GM12878 (cell line): ENCODE data around the gene TMEM79. TPM values are rescaled to one million over a fixed set of nuclear protein-coding genes. Genes with fewer than 3 reads are reported as not detected.

ENCODE experiments used
- ATAC-seq: fragments of 200-7000 bp; cut with Tn5 transposase; 3 replicates; pipeline ENCODE4 v1.9.1; 2020; ENCODE audit warnings: mild to moderate bottlenecking, moderate library complexity
- BruUV-seq: library from RNA; stranded (reverse); fragments of 400-500 nt; replicated peaks from 2 replicates; lab custom pipeline; 2021; lab: Mats Ljungman, UMichigan
- CTCF ChIA-PET: fragments of 300-600 bp; sonication (Branson Sonifier 250); formaldehyde crosslinking; extraction: SDS; loops from one replicate; lab custom pipeline; 2021; ENCODE audit warnings: inconsistent platforms; lab: Yijun Ruan, JAX
- POLR2A ChIA-PET: fragments of 350-600 bp; formaldehyde crosslinking; extraction: SDS; loops from one replicate; lab custom pipeline; 2021; ENCODE audit warnings: inconsistent platforms; lab: Charles Lee
- RAD21 ChIA-PET: fragments of 300-600 bp; sonication (Branson Sonifier 250); formaldehyde crosslinking; loops from one replicate; lab custom pipeline; 2023; ENCODE audit warnings: antibody characterized with exemption; ENCODE audit not compliant: unreplicated experiment; lab: Charles Lee
- SMC1A ChIA-PET: fragments of 300-600 bp; sonication (Branson Sonifier 250); formaldehyde crosslinking; loops from one replicate; lab custom pipeline; 2023; ENCODE audit not compliant: unreplicated experiment, uncharacterized antibody; lab: Charles Lee
- DNase-seq: peaks from one replicate; pipeline ENCODE4 v3.0.0-alpha.2; 2011; ENCODE audit warnings: low read depth, low spot score
- FAIRE-seq: peaks from 3 replicates; lab custom pipeline; 2011; peaks lifted over from hg19 to GRCh38; lab: Jason Lieb, UNC
- H2AFZ ChIP-seq: 2 replicates; pipeline ENCODE4 v1.6.0; 2011; ENCODE audit warnings: low read depth, low read length, control low read depth; ENCODE audit not compliant: control insufficient read depth
- H3K27ac ChIP-seq: 2 replicates; pipeline ENCODE4 v1.5.1; 2011; ENCODE audit warnings: control low read depth; ENCODE audit not compliant: control insufficient read depth, insufficient read depth
- H3K27me3 ChIP-seq, 2 experiments: replicated peaks in 1 of 2; 2 replicates each; pipeline versions ENCODE4 v1.6.0 to v1.6.1; 2011; ENCODE audit warnings: low read length in 1 of 2; ENCODE audit not compliant: control insufficient read depth in 2 of 2, insufficient read depth in 2 of 2
- H3K36me3 ChIP-seq, 2 experiments: 2 replicates each; pipeline ENCODE4 v1.5.1; 2011; ENCODE audit warnings: low read length in 1 of 2; ENCODE audit not compliant: control insufficient read depth in 2 of 2, insufficient read depth in 2 of 2
- H3K4me1 ChIP-seq: 2 replicates; pipeline ENCODE4 v1.6.1; 2011; ENCODE audit warnings: mild to moderate bottlenecking, low read length, moderate library complexity, mixed read lengths; ENCODE audit not compliant: control insufficient read depth, insufficient read depth
- H3K4me2 ChIP-seq: 2 replicates; pipeline ENCODE4 v1.6.0; 2011; ENCODE audit warnings: control low read depth; ENCODE audit not compliant: control insufficient read depth, insufficient read depth
- H3K4me3 ChIP-seq: fragments of 200-600 bp; sonication (generic); 2 replicates; pipeline ENCODE4 v1.5.1; 2016
- H3K79me2 ChIP-seq: 2 replicates; pipeline ENCODE4 v1.6.0; 2011; ENCODE audit warnings: low read length; ENCODE audit not compliant: control insufficient read depth, insufficient read depth
- H3K9ac ChIP-seq: 2 replicates; pipeline ENCODE4 v1.8.0; 2011; ENCODE audit warnings: low read length, control low read depth, mixed read lengths; ENCODE audit not compliant: control insufficient read depth, insufficient read depth
- H3K9me3 ChIP-seq: replicated peaks from 3 replicates; pipeline ENCODE4 v1.5.1; 2011; ENCODE audit warnings: mild to moderate bottlenecking, low read length; ENCODE audit not compliant: control insufficient read depth, insufficient read depth
- H4K20me1 ChIP-seq: 2 replicates; pipeline ENCODE4 v1.6.0; 2011; ENCODE audit not compliant: control insufficient read depth, insufficient read depth
- BCLAF1 ChIP-seq: fragments of 450-650 bp; IDR thresholded peaks from 2 replicates; pipeline ENCODE4 v1.6.1; 2017; ENCODE audit warnings: antibody characterized with exemption, mild to moderate bottlenecking, moderate library complexity
- CBX3 ChIP-seq: fragments of 200-600 bp; sonication (generic); IDR thresholded peaks from 2 replicates; pipeline ENCODE4 v1.6.1; 2016; ENCODE audit warnings: low read depth, borderline replicate concordance
- CHD1 ChIP-seq: IDR thresholded peaks from 2 replicates; pipeline ENCODE4 v1.6.1; 2012; ENCODE audit warnings: low read depth, low read length, improper control_type of control experiment
- CHD2 ChIP-seq: IDR thresholded peaks from 2 replicates; pipeline ENCODE4 v1.6.1; 2011; ENCODE audit warnings: low read depth, low read length, improper control_type of control experiment, borderline replicate concordance
- CREM ChIP-seq: IDR thresholded peaks from 2 replicates; pipeline ENCODE4 v1.6.1; 2014; ENCODE audit warnings: antibody characterized with exemption, low read depth
- E2F8 ChIP-seq: fragments of 450-650 bp; IDR thresholded peaks from 2 replicates; pipeline ENCODE4 v1.6.1; 2018; ENCODE audit warnings: mild to moderate bottlenecking, low read depth, moderate library complexity; ENCODE audit not compliant: partially characterized antibody
- EP300 ChIP-seq, 2 experiments: fragments of 150-350 bp in 1 of 2; IDR thresholded peaks; 2 replicates each; pipeline ENCODE4 v1.6.1; 2011 to 2012; ENCODE audit warnings: low read depth in 2 of 2, low read length in 2 of 2, borderline replicate concordance in 1 of 2, improper control_type of control experiment in 1 of 2, inconsistent platforms in 1 of 2; ENCODE audit not compliant: control insufficient read depth in 1 of 2
- GATAD2B ChIP-seq: fragments of 450-650 bp; conservative IDR thresholded peaks from 2 replicates; pipeline ENCODE4 v1.6.1; 2017; ENCODE audit warnings: low read depth, mild to moderate bottlenecking, moderate library complexity
- NRF1 ChIP-seq: conservative IDR thresholded peaks from 2 replicates; pipeline ENCODE4 v1.6.1; 2011; ENCODE audit warnings: mild to moderate bottlenecking, low read depth, low read length, improper control_type of control experiment
- PAX8 ChIP-seq: fragments of 450-650 bp; IDR thresholded peaks from 2 replicates; pipeline ENCODE4 v1.6.1; 2017; ENCODE audit warnings: mild to moderate bottlenecking, moderate library complexity
- PKNOX1 ChIP-seq: fragments of 450-650 bp; IDR thresholded peaks from 2 replicates; pipeline ENCODE4 v1.6.1; 2016; ENCODE audit warnings: mild to moderate bottlenecking
- POLR2A ChIP-seq: IDR thresholded peaks from 2 replicates; pipeline ENCODE4 v1.6.1; 2011; ENCODE audit warnings: low read depth, mild to moderate bottlenecking, low read length
- POLR2AphosphoS5 ChIP-seq: IDR thresholded peaks from 2 replicates; pipeline ENCODE4 v1.6.1; 2011; ENCODE audit warnings: mild to moderate bottlenecking, low read length, inconsistent platforms
- RUNX3 ChIP-seq: IDR thresholded peaks from 2 replicates; pipeline ENCODE4 v1.6.1; 2012; ENCODE audit warnings: low read length, inconsistent platforms
- WGBS: methylation state at CpG from one replicate; pipeline ENCODE4 v1.1.6; 2016; ENCODE audit warnings: low lambda C conversion rate; ENCODE audit not compliant: insufficient replicate concordance, insufficient coverage; ENCODE audit errors: missing lambda C conversion rate; 5-methylcytosine and 5-hydroxymethylcytosine counted together
- in situ Hi-C: fragments of 300-500 bp; cut with MboI; formaldehyde crosslinking; loops from 9 replicates; pipeline ENCODE4 v1.14.3; 2018; ENCODE audit warnings: mixed read lengths
- intact Hi-C: fragments of 100-400 bp; cut with micrococcal nuclease; formaldehyde crosslinking; loops from one replicate; pipeline ENCODE4 v1.14.2; 2022; ENCODE audit not compliant: unreplicated experiment
- polyA plus RNA-seq, 11 experiments: library from polyadenylated mRNA; depleted of rRNA in 4 of 11; unstranded in 6 of 11; stranded (reverse) in 5 of 11; fragments of >200 nt; fragmentation: Nextera tagmentation in 4 of 11; fragmentation: Illumina TruSeq in 1 of 11; extraction: Ambion mirVana in 4 of 11; extraction: Trizol in 1 of 11; gene quantifications; 1 replicate in 1 of 11; 2 replicates in 10 of 11; pipeline versions ENCODE4 v1.2.1 to v1.2.3, GENCODE V29; 2011 to 2016; ENCODE audit warnings: inconsistent platforms in 2 of 11, missing spikeins in 2 of 11, low read depth in 1 of 11
- total RNA-seq, 4 experiments: library from RNA; depleted of rRNA in 3 of 4; stranded (reverse); fragments of >200 nt in 3 of 4; fragmentation: Illumina TruSeq in 1 of 4; extraction: Trizol in 1 of 4; gene quantifications; 2 replicates each; pipeline versions ENCODE4 v1.2.1 to v1.2.3, GENCODE V29; 2013 to 2021

Gene TMEM79
- total and polyA plus RNA-seq, 10 of the 15 experiments (the other 5 are each of a cell fraction or from before 2014, with no cell fraction given), result 0.47 to 5.2 (median 3.8) TPM

- no peak for TF ChIP-seq CREM
Observed at GRCh38 chr1:156289857-156290256, 5.7 kb downstream of the TMEM79 start (continued).

- no TSS peak for BruUV-seq
- no peaks in the 10 kb centered on the region for H3K79me2 ChIP-seq
- DNase-seq (no peak), ATAC-seq (peak; percentile 96), FAIRE-seq (no peak)
- no peak overlapping the region for H3K4me2 ChIP-seq
- no peak overlapping the region for H3K27ac ChIP-seq
- no peak overlapping the region for H3K4me3 ChIP-seq
- H3K9me3 ChIP-seq, result no peaks in the 10 kb centered on the region
- no peaks in the 10 kb centered on the region for H3K27me3 ChIP-seq
- peaks cover 4% of the 10 kb centered on the region for H3K4me1 ChIP-seq
- 28% methylated on average over 37 of the region's 37 CpGs for WGBS
- no peaks in the 10 kb centered on the region for H4K20me1 ChIP-seq
- CTCF ChIA-PET, result no interaction called here
- peaks cover under 1 to 1% of the 10 kb centered on the region in 2 experiments; a peak in 2 of 4 replicates for H3K36me3 ChIP-seq
- RAD21 ChIA-PET, result no interaction called here
- intact Hi-C loops (no loop called here), in situ Hi-C loops (no loop called here)
- POLR2A ChIA-PET, result interaction anchor here (3.0 kb wide), 1 partner anchor 8 kb away, joined by 12 read pairs; the partner anchor contains the start of genes SMG5 and TMEM79
- H3K9ac ChIP-seq, result no peak overlapping the region
- H2AFZ ChIP-seq, result no peak overlapping the region
- SMC1A ChIA-PET, result interaction anchor here (1.3 to 3.3 kb wide), 2 partner anchors 8 to 10 kb away, joined by 3 to 10 read pairs; partner anchors contain the start of genes SMG5 and TMEM79
- TF ChIP-seq GATAD2B, result no peak
- TF ChIP-seq CHD1, result no peak
- no peak for TF ChIP-seq RUNX3
- no peak for TF ChIP-seq CHD2
- peak; percentile 19; the same call in 1 of the 2 replicates for TF ChIP-seq POLR2A
- TF ChIP-seq BCLAF1, result no peak
- TF ChIP-seq EP300 (IDR thresholded peaks at IDR 0.05; ENCODE audit: borderline replicate concordance in 1 of 2, control insufficient read depth in 1 of 2, low read depth in 2 of 2, low read length in 2 of 2), result no peak
- peak; percentile 37 for TF ChIP-seq NRF1
- no peak for TF ChIP-seq CREM
- no peak for TF ChIP-seq CBX3
- TF ChIP-seq E2F8, result no peak
- TF ChIP-seq POLR2AphosphoS5, result no peak
- no peak for TF ChIP-seq PAX8
- peak; percentile 16; the same call in 1 of the 2 replicates for TF ChIP-seq PKNOX1
Observed at GRCh38 chr1:156291226-156292061, 7.3 kb downstream of the TMEM79 start.
